Measurements from ENCODE around the gene UBE2A. TPM values are rescaled to one million over a fixed set of nuclear protein-coding genes. Genes with fewer than 3 reads are reported as not detected.

The UBE2A gene
- total RNA-seq, 1 donor: 36.6 TPM

- no peak overlapping the region for H3K27ac ChIP-seq (ENCODE audit: low read depth, low read length)
- peak; percentile 85 for DNase-seq (ENCODE audit: insufficient read length, low spot score, missing footprints)
- peak overlapping the region; percentile 60 for H2AFZ ChIP-seq (ENCODE audit: low read length)
- peaks cover 51% of the 10 kb centered on the region for H3K79me2 ChIP-seq (ENCODE audit: insufficient read depth, low read length)
- peak overlapping the region; percentile 85 for H3K4me3 ChIP-seq (ENCODE audit: insufficient read depth, low read length)
- no peaks in the 10 kb centered on the region for H3K4me1 ChIP-seq (ENCODE audit: insufficient read depth, low read length)
- H3K36me3 ChIP-seq (ENCODE audit: insufficient read depth, low read length): no peaks in the 10 kb centered on the region
- H4K20me1 ChIP-seq (ENCODE audit: insufficient read depth, low read length): peaks cover 2% of the 10 kb centered on the region
- TF ChIP-seq CTCF (IDR thresholded peaks at IDR 0.05; ENCODE audit: extremely low read depth, low read depth, low read length): no peak
- no peaks in the 10 kb centered on the region for H3K27me3 ChIP-seq (ENCODE audit: insufficient read depth, low read length)
- peak overlapping the region; percentile 84 for H3K4me2 ChIP-seq (ENCODE audit: insufficient read depth, low read length)
- H3K9me3 ChIP-seq (ENCODE audit: low read depth, low read length): no peaks in the 10 kb centered on the region
Measured at GRCh38 chrX:119604766-119605463, 30.6 kb downstream of the UBE2A start.

DNA sequence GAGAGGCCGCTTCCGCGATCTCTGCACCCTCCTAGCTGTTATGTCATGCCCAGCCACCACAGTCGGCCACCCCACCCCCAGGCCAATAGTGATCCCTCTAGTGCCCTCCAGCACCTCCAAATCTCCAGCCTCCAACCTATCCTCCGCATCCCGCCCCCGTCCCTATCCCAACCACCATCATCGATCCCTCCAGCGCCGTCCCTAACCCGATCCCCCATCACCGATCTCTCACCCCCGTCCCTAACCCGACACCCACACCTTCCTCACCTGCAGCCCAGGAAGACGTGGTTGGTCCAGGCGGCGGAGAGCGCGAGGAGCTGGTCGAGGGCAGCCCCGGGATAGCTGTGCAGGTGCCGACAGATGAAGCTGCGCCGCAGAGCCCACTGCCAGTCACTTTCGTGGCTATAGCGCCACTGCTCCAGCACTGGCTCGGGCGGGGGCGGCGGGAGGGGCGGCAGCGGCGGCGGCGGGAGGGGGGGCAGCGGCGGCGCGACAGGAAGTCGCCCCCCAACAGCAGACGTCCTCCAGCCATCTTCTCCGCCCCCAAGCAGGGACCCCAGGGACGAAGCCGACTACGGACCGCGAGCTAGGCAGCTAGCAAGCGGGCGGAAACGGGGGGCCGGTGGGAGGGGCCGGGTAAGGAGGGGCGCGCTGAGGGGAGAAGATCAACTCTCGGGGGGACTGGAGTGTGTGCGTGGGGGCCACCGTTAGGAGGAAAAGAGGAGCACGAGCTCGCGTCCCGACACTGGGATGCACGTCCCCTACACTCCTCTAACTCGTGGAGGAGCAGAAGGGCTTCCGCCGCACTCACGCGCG is 31.3 kb downstream of the UBE2A start:
- Histone ChIP-seq H3K79me2 (ENCODE audit: insufficient read depth, low read length) (peaks cover 45% of the 10 kb centered on the region), H3K27ac (ENCODE audit: low read depth, low read length) (peak overlapping the region; percentile 70), H2AFZ (ENCODE audit: low read length) (peak overlapping the region; percentile 95), H3K27me3 (ENCODE audit: insufficient read depth, low read length) (no peaks in the 10 kb centered on the region), H3K36me3 (ENCODE audit: insufficient read depth, low read length) (no peaks in the 10 kb centered on the region), H4K20me1 (ENCODE audit: insufficient read depth, low read length) (peaks cover 2% of the 10 kb centered on the region), H3K4me3 (ENCODE audit: insufficient read depth, low read length) (peak overlapping the region; percentile 85), H3K9me3 (ENCODE audit: low read depth, low read length) (no peaks in the 10 kb centered on the region), H3K4me1 (ENCODE audit: insufficient read depth, low read length) (no peaks in the 10 kb centered on the region), H3K4me2 (ENCODE audit: insufficient read depth, low read length) (peak overlapping the region; percentile 84)
- no peak for TF ChIP-seq CTCF (IDR thresholded peaks at IDR 0.05; ENCODE audit: extremely low read depth, low read depth, low read length)
- DNase-seq (ENCODE audit: insufficient read length, low spot score, missing footprints): peak; percentile 74

- Histone ChIP-seq H3K4me3 (ENCODE audit: insufficient read depth, low read length) (peak within 1 kb of the TSS; percentile 85), H3K4me1 (ENCODE audit: insufficient read depth, low read length) (no peaks in the 10 kb centered on the region), H3K4me2 (ENCODE audit: insufficient read depth, low read length) (peak within 1 kb of the TSS; percentile 84), H3K79me2 (ENCODE audit: insufficient read depth, low read length) (peaks cover 42% of the 10 kb centered on the region), H3K9me3 (ENCODE audit: low read depth, low read length) (no peaks in the 10 kb centered on the region), H3K27ac (ENCODE audit: low read depth, low read length) (peak within 1 kb of the TSS; percentile 70), H2AFZ (ENCODE audit: low read length) (peak within 1 kb of the TSS; percentile 95), H4K20me1 (ENCODE audit: insufficient read depth, low read length) (peaks cover 2% of the 10 kb centered on the region), H3K36me3 (ENCODE audit: insufficient read depth, low read length) (no peaks in the 10 kb centered on the region), H3K27me3 (ENCODE audit: insufficient read depth, low read length) (no peaks in the 10 kb centered on the region)
- TF ChIP-seq CTCF (IDR thresholded peaks at IDR 0.05; ENCODE audit: extremely low read depth, low read depth, low read length): no peak
- peak; percentile 96 for DNase-seq (ENCODE audit: insufficient read length, low spot score, missing footprints)
Measured at GRCh38 chrX:119606280-119607017, 32.1 kb downstream of the UBE2A start, which contains the start of gene NKRF. Gene NKRF (minus strand): TSS chrX:119606424.
